ENCODE measurements around the gene SYMPK. TPM values are rescaled to one million over a fixed set of nuclear protein-coding genes. Genes with fewer than 3 reads are reported as not detected.
A peak's percentile ranks its signal among the peaks of the same experiment; 100 is the strongest.

SYMPK gene
- total RNA-seq, 8 experiments from 2014 or later, result 22.2 to 87.8 (median 39.2) TPM

DNA sequence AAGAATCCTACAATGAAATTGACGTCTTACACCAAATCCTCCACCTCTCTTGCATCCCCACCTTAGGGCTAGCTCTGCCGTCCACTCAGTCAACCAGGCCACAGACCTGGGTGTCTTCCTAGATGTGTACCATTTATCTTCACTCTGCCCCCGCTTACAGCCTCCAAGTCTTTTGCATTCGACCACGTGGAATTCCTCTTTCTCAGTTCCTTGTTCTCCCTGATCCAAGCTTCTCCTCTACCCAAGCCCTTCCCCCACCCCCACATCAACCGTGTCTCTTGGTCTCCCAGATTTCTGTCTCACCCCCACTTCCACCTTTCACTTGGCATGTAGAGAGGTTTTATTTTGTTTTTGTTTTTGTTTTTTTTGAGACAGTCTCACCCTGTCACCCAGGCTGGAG is 69.1 kb downstream of the SYMPK start:
- ATAC-seq (replicated peaks in 6 of 8), result no peak
- in situ Hi-C loops (cut with MboI; ENCODE audit: low pct_unique_long_range_greater_than_20kb in 2 of 9, low sequenced_read_pairs in 9 of 9, unreplicated experiment in 9 of 9), result no loop called here
- Histone ChIP-seq H3K4me3 (no peak overlapping the region), H3K4me1 (replicated peaks in 1 of 2) (peaks cover 9 to 17% of the 10 kb centered on the region in 2 donors), H3K27ac (no peak overlapping the region)
- 47 to 100% (median 58%) methylated on average over 1 to 6 of the region's 6 CpGs; no CpG with 5 or more reads in 2 of the 10 experiments for WGBS, 10 experiments

DNA sequence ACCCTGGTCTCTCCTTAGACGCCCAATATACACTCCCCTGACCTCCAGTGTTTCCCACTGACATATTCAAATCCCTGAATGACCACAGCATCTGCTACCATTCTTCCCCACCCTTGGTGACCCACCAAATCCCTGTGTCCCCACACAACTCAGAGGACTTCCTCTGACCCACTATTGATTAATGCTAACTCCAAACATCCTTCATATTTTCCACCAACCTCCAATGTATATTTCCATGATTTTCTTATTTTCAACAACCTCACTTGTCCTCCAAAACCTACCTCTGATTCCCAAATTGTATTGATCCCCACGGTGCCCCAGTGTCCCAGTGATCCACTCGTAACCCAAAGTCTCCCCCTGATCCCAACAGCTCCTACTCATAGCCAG is 69.8 kb downstream of the SYMPK start:
- no peak for ATAC-seq (replicated peaks in 6 of 8)
- 0 to 100% (median 32%) methylated on average over 1 to 2 of the region's 3 CpGs; no CpG with 5 or more reads in 1 of the 10 experiments for WGBS, 10 experiments
- in situ Hi-C loops (cut with MboI; ENCODE audit: low pct_unique_long_range_greater_than_20kb in 2 of 9, low sequenced_read_pairs in 9 of 9, unreplicated experiment in 9 of 9), result no loop called here
- Histone ChIP-seq H3K4me1 (replicated peaks in 1 of 2) (peaks cover 9 to 17% of the 10 kb centered on the region in 2 donors), H3K27ac (no peak overlapping the region), H3K4me3 (peak overlapping the region; percentile 3 to 97 (median 86))

DNA sequence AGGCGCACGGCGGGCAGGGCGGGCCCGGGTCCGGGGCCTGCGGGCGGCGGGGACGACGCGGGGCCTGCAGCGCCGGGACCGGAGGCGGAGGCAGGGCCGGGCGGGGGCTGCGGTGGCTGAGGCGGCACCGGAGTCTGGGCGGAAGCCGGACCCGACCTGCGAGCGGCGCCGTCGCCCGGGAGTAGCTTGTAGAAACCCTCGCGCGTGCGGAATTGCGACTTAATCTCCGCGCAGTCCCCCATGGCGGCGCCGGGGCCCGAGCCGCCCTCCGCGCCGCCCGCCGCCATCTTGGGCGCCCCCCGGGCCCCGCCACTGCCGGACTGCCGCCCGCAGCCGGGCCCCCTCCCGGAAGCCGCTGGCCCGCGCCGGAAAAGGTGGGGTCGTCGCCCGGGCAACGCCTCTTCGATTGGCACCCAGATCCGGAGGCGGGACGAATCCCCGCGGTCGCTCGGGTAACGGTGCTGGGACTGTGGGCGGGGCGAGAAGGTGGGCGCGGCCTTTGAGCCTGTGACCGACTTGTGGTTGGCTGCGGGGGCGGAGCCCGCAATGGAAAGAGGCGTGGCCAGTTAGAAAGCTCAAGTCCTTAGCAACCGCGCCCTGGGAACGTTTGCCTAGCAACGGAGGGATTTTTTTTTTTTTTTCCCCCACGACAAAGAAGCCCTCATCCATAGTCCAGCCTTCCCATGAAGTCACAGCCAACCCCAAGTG is 70.3 kb downstream of the SYMPK start, which contains the start of gene DMWD:
Gene DMWD (minus strand): TSS at position 376 of the 708 bp plus-strand sequence. CDS start 89 bp downstream, at position 287.
- H3K4me3 ChIP-seq, result peak within 1 kb of the TSS; percentile 72 to 97 (median 86)
- peak within 1 kb of the TSS; percentile 81 to 91 for H3K27ac ChIP-seq
- peak; percentile 88 to 97 (median 94) for ATAC-seq (replicated peaks in 6 of 8)
- WGBS, 10 experiments, result 0% methylated on average over 2 to 8 of the region's 86 CpGs; no CpG with 5 or more reads in 6 of the 10 experiments
- H3K4me1 ChIP-seq (replicated peaks in 1 of 2), result peaks cover 9 to 17% of the 10 kb centered on the region in 2 donors
- in situ Hi-C loops (cut with MboI; ENCODE audit: low pct_unique_long_range_greater_than_20kb in 2 of 9, low sequenced_read_pairs in 9 of 9, unreplicated experiment in 9 of 9), result no loop called here

DNA sequence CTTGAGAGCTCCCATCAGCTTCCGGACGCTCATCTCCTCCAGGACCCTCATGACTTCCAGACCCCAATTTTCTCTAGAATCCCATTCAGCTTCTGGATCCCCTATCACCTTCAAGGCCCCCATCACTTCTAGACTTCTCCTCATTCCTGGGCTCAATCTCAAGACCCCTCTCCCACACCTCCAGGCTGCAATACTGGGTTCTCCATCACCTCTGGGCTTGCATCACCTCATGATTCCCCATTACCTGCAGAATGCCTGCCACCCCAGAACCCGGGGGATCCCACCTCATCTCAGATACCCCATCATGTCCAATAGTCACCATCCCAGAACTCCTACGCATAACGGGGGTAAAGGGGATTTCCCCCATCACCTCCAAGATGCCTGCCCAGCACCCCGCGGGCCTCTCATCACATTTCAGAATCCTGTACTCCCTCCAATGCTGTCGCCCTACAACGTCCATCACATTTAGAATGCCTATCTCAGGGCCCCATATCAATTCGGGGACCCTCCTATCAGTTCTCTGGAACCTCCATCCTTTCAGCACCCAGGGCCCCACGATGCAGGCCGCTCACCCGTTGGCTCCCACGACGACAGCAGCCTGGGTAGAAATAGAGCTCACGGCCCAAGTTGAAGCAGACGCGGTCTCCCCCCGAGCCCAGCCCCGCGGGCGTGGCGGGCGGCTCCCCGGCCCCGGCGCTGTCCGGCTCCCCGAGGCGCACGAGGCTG is 71.0 kb downstream of the SYMPK start:
- Histone ChIP-seq H3K4me3 (peak overlapping the region; percentile 72 to 97 (median 86)), H3K4me1 (replicated peaks in 1 of 2) (peaks cover 9 to 17% of the 10 kb centered on the region in 2 donors), H3K27ac (peak overlapping the region; percentile 81 to 91)
- peak in 1 of 8 experiments; percentile 50 for ATAC-seq (replicated peaks in 6 of 8)
- in situ Hi-C loops (cut with MboI; ENCODE audit: low pct_unique_long_range_greater_than_20kb in 2 of 9, low sequenced_read_pairs in 9 of 9, unreplicated experiment in 9 of 9), result no loop called here
- 0 to 80% (median 4%) methylated on average over 1 to 8 of the region's 31 CpGs; no CpG with 5 or more reads in 1 of the 10 experiments for WGBS, 10 experiments

DNA sequence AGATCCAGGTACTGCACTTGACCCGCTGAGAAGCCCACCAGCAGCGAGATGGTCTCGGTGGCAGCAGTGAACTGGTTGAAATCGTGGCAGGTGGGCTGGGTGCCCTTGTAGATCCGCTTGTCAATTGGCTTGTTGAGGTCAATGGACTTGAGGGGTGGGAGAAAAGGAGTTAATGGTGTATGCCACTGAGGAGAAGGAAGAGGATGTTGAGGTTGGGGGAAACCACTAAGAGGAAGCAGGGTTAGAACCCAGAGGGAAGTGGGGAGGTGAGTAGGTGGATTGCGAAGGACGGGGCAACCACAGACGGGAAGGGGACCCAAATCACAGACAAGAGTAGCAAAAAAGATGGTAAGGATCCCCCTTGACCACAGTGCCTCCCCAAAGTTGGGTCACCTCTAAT is 72.0 kb downstream of the SYMPK start:
- no peak for ATAC-seq (replicated peaks in 6 of 8)
- peaks cover 9 to 17% of the 10 kb centered on the region in 2 donors for H3K4me1 ChIP-seq (replicated peaks in 1 of 2)
- no peak overlapping the region for H3K27ac ChIP-seq
- WGBS, 10 experiments, result 20 to 97% (median 85%) methylated on average over 1 to 8 of the region's 8 CpGs; no CpG with 5 or more reads in 5 of the 10 experiments
- in situ Hi-C loops (cut with MboI; ENCODE audit: low pct_unique_long_range_greater_than_20kb in 2 of 9, low sequenced_read_pairs in 9 of 9, unreplicated experiment in 9 of 9), result no loop called here
- peak overlapping the region in 1 of 5 donors; percentile 91 for H3K4me3 ChIP-seq

DNA sequence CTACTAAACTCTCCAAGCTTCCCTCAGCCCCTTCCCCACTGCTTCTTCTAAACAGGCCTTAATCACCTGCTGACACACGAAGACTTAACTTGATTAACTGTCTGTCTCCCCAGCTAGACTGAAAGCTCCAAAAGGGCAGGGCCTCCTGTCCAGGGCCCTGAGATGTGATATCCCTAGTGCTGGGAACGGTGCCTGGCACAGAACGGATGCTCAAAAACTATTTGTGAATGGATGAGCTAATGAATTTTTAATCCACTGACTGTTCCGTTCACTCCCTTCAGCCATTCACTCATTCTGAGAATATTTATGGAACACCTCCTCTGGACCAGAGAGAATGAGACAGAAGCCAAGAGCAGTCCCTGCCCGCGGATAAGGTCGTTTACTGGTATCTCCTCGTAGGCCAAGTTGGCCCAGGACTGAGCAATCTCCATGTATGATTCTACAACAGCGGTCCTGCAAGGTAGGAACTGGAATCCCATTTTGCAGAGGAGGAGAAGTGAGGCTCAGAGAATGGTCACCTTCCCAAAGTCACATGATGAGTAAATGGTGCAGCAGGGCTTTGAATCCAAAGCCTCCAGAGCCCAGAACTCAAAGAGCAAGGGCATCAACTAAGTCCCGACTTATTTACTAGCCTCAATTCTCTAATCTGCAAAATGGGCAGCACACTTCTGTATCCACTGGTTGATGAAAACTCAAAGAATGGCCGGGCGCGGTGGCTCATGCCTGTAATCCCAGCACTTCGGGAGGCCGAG is 73.7 kb downstream of the SYMPK start:
- no peak overlapping the region for H3K27ac ChIP-seq
- no peak overlapping the region for H3K4me3 ChIP-seq
- 85 to 100% (median 100%) methylated on average over 1 to 10 of the region's 15 CpGs; no CpG with 5 or more reads in 1 of the 10 experiments for WGBS, 10 experiments
- no peak for ATAC-seq (replicated peaks in 6 of 8)
- peaks cover 9 to 17% of the 10 kb centered on the region in 2 donors for H3K4me1 ChIP-seq (replicated peaks in 1 of 2)
- in situ Hi-C loops (cut with MboI; ENCODE audit: low pct_unique_long_range_greater_than_20kb in 2 of 9, low sequenced_read_pairs in 9 of 9, unreplicated experiment in 9 of 9), result no loop called here

DNA sequence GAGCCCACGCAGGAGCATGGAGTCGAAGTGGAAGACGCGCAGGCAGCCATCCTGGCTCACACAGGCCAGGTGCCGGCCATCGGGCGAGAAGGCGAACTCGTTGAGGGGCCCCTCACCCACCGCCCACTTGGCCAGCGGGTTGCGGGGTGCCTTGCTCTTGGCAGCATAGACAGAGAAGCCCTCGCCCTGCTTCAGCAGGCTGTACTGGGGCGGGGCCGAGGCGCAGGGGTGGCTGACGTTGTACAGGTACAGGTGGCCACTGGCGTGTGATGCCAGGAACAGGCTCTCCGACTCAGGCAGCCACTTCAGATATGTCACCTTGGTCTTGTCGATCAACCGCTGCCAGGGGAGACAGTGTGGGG is 76.4 kb downstream of the SYMPK start:
- in situ Hi-C loops (cut with MboI; ENCODE audit: low pct_unique_long_range_greater_than_20kb in 2 of 9, low sequenced_read_pairs in 9 of 9, unreplicated experiment in 9 of 9), result no loop called here
- 60 to 100% (median 90%) methylated on average over 1 to 8 of the region's 21 CpGs; no CpG with 5 or more reads in 7 of the 10 experiments for WGBS, 10 experiments
- H3K27ac ChIP-seq, result no peak overlapping the region
- H3K4me3 ChIP-seq, result no peak overlapping the region
- peak in 2 of 8 experiments; percentile 1 to 3 for ATAC-seq (replicated peaks in 6 of 8)
- H3K4me1 ChIP-seq (replicated peaks in 1 of 2), result peaks cover 3 to 14% of the 10 kb centered on the region in 2 donors

DNA sequence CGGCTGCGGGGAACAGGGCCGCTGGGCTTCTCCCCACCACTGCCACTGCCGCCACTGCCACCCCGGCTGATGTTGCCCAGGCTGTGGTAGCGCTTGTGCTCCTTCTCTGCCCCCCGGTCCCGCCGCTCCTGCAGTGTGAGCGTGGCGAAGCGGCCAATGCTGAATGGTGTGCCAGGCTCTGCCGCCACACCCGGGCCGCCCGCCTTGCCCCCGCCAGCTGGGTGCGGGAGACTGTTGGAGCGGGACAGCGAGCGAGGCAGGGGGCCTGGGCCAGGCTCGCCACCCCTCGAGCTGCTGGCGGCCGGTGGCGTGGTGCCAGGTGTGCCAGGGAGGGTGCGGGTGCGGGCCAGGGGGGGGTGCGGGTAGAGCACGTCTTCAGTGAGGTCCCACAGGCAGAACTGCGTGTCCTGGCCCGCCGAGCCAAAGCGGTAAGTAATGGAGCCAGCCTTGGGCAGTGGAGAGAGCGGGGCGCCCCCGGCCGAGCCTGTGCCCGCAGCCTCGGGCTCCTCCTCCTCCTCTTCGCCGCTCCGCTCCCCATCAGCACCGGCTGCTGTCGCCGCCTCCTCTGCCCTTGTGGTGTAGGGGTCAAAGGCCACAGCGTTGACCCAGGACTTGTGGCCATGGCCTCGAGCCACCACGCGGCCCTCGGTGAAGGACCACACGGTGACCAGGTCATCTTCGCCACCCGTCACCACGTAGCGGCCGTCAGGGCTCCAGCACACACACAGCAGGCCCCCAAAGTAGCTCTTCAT is 77.0 kb downstream of the SYMPK start:
- Histone ChIP-seq H3K4me1 (replicated peaks in 1 of 2) (peaks cover 0 to 9% of the 10 kb centered on the region in 2 donors), H3K4me3 (no peak overlapping the region), H3K27ac (no peak overlapping the region)
- 90 to 100% (median 98%) methylated on average over 5 to 13 of the region's 57 CpGs; no CpG with 5 or more reads in 6 of the 10 experiments for WGBS, 10 experiments
- ATAC-seq (replicated peaks in 6 of 8), result peak in 2 of 8 experiments; percentile 5 to 9
- in situ Hi-C loops (cut with MboI; ENCODE audit: low pct_unique_long_range_greater_than_20kb in 2 of 9, low sequenced_read_pairs in 9 of 9, unreplicated experiment in 9 of 9), result no loop called here

DNA sequence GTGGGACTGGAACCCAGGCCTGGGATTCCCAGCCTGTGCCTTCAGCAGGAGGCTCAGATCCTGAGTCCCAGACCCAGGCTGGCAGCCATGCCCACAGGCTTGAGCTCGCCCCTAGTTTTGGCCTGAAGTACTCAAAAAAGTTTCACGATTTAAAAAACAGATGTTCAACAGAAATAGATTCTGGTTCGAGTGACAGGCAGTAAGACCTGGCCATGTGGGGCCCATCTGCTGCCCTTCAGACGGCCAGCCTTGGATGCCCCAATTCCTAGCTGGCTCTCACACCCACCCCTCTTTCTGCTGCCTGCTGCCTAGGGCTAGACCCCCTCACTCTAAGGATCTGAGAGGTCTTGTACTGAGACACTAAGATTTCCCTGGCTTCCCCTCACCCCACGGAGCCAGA is 77.8 kb downstream of the SYMPK start:
- Histone ChIP-seq H3K27ac (no peak overlapping the region), H3K4me3 (no peak overlapping the region), H3K4me1 (replicated peaks in 1 of 2) (peaks cover 0 to 8% of the 10 kb centered on the region in 2 donors)
- in situ Hi-C loops (cut with MboI; ENCODE audit: low pct_unique_long_range_greater_than_20kb in 2 of 9, low sequenced_read_pairs in 9 of 9, unreplicated experiment in 9 of 9), result no loop called here
- WGBS, 10 experiments, result 47 to 100% (median 81%) methylated on average over 1 to 3 of the region's 5 CpGs; no CpG with 5 or more reads in 4 of the 10 experiments
- no peak for ATAC-seq (replicated peaks in 6 of 8)

DNA sequence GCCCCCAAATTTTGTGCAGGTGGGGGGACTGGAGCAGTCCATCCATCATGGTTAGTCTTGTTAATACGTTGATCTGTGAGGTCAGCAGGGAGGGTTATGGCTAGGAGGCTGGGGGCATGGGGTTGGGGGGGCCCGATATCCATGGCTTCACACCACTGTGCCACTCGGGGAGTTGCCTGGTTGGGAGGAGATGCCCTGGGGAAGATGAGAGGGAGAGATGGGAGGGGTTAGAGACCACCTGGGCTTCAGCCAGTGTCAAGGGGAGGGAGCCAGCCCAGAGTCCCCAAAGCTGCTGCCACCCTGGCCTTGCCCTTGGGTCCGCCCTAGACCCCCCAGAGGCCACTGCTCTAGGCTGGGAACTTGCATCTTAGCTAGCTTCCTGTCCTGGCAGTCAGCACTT is 78.9 kb downstream of the SYMPK start:
- Histone ChIP-seq H3K4me1 (replicated peaks in 1 of 2) (peaks cover 0 to 8% of the 10 kb centered on the region in 2 donors), H3K27ac (no peak overlapping the region), H3K4me3 (no peak overlapping the region)
- no peak for ATAC-seq (replicated peaks in 6 of 8)
- in situ Hi-C loops (cut with MboI; ENCODE audit: low pct_unique_long_range_greater_than_20kb in 2 of 9, low sequenced_read_pairs in 9 of 9, unreplicated experiment in 9 of 9), result no loop called here
- 0 to 80% methylated on average over 1 of the region's 4 CpGs; no CpG with 5 or more reads in 8 of the 10 experiments for WGBS, 10 experiments

DNA sequence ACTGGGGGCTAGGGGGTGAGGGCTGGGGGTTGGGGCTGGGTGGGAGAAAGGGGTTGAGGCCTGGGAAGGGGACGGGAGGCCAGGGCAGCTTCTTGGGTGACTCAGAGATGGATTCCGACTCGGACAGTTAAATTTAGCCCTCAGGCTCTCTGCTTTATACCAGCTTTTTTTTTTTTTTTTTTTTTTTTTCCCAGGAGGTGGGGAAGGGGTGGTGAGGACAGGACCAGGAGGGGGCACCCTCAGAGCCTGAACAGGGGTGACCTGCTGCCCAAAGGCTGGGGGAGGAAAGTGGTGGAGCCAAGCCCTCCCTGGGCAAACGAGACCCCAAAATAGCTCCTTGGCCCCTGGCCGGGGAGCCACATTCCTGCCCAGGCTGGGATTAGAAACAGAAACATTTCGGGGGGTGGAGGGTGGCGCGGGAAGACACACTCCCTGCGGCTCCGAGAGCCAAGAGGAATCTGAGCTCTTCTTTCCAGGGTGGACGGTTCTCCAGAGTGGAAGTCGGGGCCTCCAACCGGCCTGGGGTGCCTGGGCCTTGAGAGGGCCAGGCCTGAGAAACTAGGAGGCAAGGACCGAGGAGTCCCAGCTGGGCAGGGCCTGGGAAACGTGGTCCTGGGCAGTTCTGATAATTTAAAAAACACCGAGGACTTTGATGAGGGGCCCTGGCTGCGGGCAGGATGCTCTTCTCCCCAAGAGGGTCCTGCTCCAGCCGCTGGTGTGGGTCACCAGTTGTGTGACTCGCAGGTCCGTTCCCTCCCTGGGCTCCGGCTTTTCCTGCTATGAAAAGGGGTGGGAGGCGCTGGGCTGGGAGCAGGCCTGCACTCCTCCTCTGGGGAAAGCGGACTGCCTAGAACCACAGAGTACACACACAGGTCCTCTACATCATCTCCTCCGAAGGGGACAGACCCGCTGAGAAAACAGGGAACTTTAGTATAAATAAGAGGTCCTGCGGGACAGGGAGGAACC is 79.8 kb downstream of the SYMPK start:
- no peak overlapping the region for H3K4me3 ChIP-seq
- in situ Hi-C loops (cut with MboI; ENCODE audit: low pct_unique_long_range_greater_than_20kb in 2 of 9, low sequenced_read_pairs in 9 of 9, unreplicated experiment in 9 of 9), result no loop called here
- ATAC-seq (replicated peaks in 6 of 8), result peak in 5 of 8 experiments; percentile 3 to 61 (median 49)
- WGBS, 10 experiments, result 9 to 80% (median 70%) methylated on average over 2 to 9 of the region's 26 CpGs; no CpG with 5 or more reads in 6 of the 10 experiments
- H3K27ac ChIP-seq, result no peak overlapping the region
- peaks cover 2 to 11% of the 10 kb centered on the region in 2 donors for H3K4me1 ChIP-seq (replicated peaks in 1 of 2)
